ENCODE results near the gene MITF.

DNA sequence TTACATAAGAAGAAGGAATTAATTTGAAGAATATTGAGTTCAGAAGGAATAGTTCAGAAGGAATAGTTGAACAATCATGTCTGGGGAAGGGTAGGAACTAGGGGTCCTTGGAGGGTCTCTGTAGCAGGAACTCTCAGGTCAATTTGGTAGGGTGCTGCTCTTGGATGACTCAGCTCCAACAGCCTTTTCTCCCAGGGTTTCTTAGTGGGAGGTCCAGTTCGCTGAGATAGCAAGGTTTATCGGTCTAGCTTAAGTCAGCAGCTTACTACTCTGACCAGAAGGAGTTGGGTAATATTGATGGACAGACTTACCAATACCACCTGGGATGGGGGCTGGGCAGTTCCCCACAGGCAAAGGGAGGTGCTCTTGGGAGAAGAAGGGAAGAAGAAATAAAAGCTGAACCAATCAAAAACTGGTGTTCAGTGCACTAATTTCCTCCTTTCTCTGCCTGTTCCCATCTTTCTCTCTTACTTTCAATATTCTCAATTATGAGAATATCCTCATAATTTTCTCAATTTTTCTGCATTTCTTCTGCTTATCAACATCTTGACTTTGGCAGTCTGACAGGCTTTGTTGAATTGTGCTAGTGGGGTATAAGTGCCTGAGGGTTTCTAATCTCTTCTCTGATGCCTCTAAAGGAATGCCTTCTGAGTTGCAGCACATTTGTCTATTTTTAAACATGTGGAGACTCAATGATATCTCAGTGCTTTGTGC is 14.4 kb upstream of the MITF start:
- TF ChIP-seq, protein P1, sequence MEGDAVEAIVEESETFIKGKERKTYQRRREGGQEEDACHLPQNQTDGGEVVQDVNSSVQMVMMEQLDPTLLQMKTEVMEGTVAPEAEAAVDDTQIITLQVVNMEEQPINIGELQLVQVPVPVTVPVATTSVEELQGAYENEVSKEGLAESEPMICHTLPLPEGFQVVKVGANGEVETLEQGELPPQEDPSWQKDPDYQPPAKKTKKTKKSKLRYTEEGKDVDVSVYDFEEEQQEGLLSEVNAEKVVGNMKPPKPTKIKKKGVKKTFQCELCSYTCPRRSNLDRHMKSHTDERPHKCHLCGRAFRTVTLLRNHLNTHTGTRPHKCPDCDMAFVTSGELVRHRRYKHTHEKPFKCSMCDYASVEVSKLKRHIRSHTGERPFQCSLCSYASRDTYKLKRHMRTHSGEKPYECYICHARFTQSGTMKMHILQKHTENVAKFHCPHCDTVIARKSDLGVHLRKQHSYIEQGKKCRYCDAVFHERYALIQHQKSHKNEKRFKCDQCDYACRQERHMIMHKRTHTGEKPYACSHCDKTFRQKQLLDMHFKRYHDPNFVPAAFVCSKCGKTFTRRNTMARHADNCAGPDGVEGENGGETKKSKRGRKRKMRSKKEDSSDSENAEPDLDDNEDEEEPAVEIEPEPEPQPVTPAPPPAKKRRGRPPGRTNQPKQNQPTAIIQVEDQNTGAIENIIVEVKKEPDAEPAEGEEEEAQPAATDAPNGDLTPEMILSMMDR (IDR thresholded peaks at IDR 0.05; ENCODE audit: insufficient read depth, low read length), result no peak
- TF ChIP-seq SPI1 (IDR thresholded peaks at IDR 0.05; ENCODE audit: borderline replicate concordance, low read depth), result no peak
- no peak for TF ChIP-seq GABPA (IDR thresholded peaks at IDR 0.05; ENCODE audit: low read depth)
- TF ChIP-seq, protein P2, sequence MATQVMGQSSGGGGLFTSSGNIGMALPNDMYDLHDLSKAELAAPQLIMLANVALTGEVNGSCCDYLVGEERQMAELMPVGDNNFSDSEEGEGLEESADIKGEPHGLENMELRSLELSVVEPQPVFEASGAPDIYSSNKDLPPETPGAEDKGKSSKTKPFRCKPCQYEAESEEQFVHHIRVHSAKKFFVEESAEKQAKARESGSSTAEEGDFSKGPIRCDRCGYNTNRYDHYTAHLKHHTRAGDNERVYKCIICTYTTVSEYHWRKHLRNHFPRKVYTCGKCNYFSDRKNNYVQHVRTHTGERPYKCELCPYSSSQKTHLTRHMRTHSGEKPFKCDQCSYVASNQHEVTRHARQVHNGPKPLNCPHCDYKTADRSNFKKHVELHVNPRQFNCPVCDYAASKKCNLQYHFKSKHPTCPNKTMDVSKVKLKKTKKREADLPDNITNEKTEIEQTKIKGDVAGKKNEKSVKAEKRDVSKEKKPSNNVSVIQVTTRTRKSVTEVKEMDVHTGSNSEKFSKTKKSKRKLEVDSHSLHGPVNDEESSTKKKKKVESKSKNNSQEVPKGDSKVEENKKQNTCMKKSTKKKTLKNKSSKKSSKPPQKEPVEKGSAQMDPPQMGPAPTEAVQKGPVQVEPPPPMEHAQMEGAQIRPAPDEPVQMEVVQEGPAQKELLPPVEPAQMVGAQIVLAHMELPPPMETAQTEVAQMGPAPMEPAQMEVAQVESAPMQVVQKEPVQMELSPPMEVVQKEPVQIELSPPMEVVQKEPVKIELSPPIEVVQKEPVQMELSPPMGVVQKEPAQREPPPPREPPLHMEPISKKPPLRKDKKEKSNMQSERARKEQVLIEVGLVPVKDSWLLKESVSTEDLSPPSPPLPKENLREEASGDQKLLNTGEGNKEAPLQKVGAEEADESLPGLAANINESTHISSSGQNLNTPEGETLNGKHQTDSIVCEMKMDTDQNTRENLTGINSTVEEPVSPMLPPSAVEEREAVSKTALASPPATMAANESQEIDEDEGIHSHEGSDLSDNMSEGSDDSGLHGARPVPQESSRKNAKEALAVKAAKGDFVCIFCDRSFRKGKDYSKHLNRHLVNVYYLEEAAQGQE (IDR thresholded peaks at IDR 0.05; ENCODE audit: insufficient replicate concordance, low read depth), result no peak
- no peak for TF ChIP-seq POLR2AphosphoS5 (IDR thresholded peaks at IDR 0.05; ENCODE audit: low read depth)
